ENCODE data around the gene ZNF385D.

ZNF385D gene, protein sequence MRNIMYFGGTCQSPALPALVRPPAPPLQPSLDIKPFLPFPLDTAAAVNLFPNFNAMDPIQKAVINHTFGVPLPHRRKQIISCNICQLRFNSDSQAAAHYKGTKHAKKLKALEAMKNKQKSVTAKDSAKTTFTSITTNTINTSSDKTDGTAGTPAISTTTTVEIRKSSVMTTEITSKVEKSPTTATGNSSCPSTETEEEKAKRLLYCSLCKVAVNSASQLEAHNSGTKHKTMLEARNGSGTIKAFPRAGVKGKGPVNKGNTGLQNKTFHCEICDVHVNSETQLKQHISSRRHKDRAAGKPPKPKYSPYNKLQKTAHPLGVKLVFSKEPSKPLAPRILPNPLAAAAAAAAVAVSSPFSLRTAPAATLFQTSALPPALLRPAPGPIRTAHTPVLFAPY

DNA sequence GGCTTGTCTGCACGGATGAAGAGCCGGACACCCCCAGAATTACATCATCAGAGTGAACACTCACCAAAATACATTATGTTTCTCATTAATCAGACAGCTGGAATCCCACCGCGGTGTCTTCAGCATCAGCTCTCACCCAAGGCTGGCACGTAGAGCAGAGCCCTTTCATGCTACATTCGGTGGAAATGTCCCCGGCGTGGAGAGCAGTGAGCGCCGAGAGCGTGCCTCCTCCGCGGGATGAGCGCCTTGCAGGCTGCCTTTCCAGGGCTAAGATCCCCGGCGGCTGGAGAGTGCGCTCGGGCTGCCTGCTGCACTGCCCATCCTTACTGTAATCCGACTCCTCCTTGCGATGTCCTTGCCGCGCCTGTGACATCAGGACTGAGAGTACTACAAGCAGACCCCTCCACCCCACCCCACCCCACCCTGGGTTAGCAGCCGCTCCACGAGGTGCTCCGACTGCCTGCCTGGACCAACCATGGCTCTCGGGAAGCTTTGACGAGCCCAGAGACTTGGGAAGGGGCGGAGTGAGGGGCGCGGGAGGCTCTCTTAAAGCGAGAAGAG, at the start of gene ZNF385D:
TSS of gene ZNF385D (minus strand) at position 380 of the 561 bp plus-strand sequence. CDS start at position 86, 294 bp downstream.
- DNase-seq (ENCODE audit: low read depth in 1 of 2, low spot score in 1 of 2), result no peak

DNA sequence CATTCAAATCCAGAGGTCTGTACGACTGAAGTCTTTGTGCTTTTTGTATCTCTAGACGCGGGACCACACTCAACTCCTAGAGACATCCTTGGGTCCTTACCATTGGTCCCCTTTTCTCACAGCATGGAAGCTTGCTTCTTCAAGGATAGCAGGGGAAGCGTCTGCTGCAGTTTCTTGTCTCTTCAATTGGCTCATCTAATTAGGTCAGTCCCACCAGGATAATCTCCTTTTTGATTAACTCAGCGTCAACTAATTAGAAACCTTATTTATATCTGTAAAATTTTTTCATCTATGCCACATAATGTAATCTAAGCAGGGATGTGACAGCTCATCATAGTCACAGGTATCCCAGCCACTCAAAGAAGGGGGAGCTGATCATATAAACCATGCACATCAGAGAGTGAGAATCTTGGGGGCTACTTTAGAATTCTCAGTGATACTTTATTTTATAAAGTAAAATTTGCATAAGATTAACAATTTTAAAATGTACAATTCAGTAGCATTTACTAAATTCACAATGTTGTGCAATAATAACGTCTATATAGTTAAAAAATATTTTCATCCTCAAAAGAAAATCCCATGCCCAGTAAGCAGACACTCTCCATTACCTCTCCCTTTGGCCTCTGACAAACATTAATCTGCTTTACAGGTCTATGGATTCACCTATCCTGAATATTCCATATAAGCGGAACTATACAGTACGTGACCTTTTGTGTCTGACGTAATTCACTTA, 47.5 kb upstream of the ZNF385D start:
- DNase-seq (ENCODE audit: low read depth in 1 of 2, low spot score in 1 of 2), result no peak

DNA sequence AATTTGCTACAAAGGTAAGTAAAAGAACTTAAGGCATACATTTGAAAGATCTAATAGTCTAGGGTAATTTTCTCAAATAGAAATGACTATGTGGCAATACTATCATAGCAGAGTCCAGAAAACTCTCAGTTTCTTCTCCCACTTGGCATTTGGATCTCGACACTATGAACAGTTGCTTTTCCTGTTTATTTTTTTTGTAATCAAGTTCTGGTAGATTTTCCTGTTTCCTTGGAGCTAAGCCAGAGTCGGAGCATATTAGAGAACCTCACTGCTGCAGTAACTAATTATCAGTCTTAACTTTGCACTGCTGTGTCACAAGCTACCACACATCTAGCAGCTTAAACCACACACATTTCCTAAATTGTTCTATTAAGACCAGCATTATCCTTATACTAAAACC, 44.9 kb upstream of the ZNF385D start:
- DNase-seq (ENCODE audit: low read depth in 1 of 2, low spot score in 1 of 2), result no peak

DNA sequence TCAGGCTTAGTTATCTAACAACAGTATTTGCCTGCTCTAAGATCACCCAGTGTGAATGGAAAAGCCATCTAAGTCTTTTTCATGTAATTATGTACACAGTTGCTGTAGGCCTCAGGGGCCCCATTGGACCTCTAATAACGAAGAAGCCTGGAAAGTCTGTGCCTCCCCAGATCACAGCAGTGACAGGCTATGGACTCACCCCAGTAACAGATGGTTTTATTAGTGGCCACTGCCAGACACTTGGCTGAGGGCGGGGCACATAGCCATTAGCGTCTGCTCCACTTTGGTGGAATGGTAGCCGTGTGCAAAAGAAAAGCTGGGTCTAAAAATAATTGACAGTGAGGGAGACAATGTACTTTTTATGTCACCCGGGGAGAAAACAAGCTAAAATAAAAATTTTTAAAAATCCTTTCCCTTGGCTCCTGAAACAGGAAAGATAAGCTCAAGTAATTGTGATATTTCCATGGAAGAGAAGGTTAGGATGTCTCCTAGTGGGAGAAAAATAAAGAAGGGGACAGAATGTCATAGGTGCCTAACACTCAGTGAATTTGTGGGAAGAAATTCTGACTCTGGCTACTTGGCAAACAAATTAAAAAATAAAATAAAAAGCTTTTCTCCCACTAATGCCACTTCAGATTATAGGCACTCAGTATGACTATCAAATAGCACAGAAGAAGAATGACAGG, 44.3 kb upstream of the ZNF385D start:
- no peak for DNase-seq (ENCODE audit: low read depth in 1 of 2, low spot score in 1 of 2)

DNA sequence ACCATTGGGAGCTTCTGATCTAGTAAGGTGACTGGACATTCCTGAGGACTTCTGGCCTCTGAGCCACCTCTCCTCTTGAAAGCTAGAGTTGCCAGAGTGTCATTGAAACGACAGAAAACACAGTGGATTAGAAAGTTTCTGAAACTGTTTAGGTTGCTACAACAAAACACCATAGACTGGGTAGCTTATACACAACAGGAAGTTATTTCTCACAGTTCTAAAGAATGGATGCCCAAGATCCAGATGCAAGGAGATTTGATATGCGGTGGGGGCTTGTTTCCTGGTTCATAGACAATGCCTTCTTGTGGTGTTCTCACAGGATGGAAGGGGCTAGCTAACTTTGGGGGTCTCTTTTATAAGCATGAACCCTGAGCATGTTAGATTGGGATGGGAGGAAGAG, 43.3 kb upstream of the ZNF385D start:
- DNase-seq (ENCODE audit: low read depth in 1 of 2, low spot score in 1 of 2), result no peak

DNA sequence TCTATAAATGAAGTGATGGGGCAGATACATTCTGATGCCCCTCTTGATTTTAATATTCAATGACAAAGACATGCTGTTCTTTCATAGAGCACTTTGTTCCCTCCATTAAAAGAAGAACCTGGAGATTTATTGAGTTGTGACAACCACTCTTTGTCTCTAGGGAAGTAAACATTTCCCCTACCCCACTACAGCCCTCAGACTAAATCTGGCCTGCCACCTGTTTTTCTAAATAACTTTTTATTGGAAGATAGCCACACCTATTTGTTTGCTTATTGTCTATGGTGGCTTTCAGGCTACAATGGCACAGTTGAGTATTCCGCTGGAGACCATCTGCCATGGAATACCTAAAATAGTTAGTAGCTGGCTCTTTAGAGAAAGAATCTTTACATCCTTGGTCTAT, 41.2 kb upstream of the ZNF385D start:
- no peak for DNase-seq (ENCODE audit: low read depth in 1 of 2, low spot score in 1 of 2)

DNA sequence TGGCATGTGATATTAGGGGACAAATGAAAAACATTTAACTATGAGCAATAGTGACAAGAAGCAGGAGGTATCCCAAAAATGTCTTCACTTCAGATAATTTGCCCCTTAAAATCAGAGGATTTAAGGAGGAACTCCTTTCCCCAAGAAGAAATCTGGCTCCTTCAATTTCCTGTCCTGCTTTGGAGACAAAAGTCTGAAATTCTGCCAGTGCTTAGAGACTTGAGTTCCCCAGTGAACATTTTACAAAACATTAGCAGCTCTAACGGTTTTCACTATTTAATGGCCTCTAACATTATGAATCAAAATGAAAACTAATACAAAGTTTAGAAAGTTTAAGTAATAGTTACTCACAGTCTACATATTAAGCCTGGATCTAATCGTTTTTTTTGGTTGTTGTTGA, 40.3 kb upstream of the ZNF385D start:
- DNase-seq (ENCODE audit: low read depth in 1 of 2, low spot score in 1 of 2), result no peak

DNA sequence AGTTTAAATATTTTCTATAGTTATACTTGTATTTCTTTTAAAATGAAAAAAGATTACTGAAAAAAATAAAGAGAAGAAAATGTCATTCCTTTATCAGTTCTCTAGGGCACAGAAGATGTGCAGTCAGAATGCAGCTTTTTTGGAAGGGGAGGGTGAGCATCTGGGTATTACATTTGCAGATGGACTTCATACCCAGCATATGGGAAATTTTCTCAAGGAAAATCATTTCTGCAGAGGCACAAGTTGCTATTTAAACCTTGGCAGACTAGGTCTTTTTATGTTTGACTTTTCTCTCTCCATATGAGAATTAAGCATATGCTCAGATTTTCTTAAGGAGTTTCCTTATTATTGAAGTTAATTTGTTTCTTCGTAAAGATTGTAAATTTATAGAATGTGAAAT, 39.5 kb upstream of the ZNF385D start:
- DNase-seq (ENCODE audit: low read depth in 1 of 2, low spot score in 1 of 2), result no peak

DNA sequence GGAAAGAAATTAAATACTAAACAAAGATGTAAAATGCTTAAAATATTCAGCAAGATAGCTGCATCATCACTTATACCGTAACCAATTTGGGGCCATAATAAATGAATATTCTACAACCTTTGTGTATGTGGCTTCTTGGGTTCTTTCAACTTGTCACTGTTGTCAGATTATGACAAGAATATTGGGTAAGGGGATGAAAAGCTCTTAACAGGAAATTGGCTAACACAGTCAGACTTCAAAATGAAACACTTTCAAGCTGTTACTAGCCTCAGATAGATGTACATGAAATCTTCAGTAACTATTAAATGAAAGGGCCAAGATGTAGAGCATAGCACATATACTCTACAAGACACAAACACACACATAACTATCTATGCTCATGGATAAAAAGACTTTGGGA, 38.7 kb upstream of the ZNF385D start:
- DNase-seq (ENCODE audit: low read depth in 1 of 2, low spot score in 1 of 2), result no peak

DNA sequence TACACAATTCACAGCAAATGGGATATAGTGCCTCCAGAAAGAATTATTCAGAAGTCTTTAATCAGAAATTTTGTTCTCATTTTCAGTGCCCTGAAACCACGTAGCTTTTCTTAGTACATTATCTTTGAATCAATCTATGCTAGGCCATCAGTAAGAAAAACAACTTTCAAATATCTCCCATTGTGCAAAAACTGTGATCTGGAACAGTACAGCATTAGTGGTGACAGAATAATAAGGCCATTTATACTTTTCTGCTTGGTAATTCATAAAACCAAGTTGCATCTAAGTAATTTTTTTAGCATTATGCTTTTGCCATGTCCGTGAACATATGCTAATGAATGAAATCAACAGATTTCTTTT, 35.4 kb upstream of the ZNF385D start:
- no peak for DNase-seq (ENCODE audit: low read depth in 1 of 2, low spot score in 1 of 2)

DNA sequence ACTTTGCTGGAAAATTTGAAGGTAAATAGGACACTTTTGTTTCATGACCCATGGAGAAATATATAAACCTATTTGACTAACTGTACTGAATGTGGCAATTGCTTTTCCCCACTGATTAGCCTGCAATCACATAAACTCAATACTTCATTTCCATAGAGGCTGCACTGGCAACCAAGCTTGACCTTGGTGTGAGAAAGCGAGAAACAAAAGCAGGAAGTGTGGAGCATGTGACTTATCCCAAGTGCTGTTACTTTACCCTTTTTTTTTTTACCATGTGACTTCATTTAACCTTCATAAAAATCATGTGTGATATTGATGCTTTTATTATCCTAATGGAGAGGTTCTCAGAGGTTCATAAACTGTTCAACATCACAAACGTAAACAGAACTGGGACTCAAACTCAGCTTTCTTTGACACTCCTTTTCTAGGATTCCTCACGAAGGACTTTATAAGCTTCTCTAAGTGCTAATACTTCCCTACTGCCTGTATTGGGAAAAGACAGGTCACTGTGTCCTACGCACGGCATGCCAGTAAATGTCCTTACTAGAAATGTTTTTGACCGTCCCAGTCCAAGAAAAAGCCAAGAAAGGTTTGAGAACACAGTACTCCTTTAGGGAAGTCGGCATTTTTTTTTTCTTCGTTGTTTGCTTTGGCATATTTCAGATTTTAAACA, 34.9 kb upstream of the ZNF385D start:
- no peak for DNase-seq (ENCODE audit: low read depth in 1 of 2, low spot score in 1 of 2)

DNA sequence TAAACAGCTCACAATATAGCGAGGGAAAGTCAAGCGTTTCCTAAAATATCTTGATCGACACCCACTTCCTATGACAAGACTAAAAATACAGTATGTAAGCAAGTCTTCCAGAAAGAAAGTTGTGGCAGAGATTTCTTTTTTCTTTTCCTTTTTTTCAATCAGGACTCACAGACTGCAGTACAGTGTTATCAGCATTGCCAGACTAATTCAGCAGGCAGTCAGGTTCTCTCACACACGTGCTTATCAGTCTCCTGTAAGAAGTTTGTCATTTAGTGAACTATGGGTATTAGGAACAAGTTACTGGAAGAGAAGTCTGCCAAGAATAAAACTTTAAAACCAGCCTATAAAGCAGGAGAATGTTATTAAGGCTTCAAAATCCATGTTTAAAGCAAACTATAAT, 32.8 kb upstream of the ZNF385D start:
- no peak for DNase-seq (ENCODE audit: low read depth in 1 of 2, low spot score in 1 of 2)

DNA sequence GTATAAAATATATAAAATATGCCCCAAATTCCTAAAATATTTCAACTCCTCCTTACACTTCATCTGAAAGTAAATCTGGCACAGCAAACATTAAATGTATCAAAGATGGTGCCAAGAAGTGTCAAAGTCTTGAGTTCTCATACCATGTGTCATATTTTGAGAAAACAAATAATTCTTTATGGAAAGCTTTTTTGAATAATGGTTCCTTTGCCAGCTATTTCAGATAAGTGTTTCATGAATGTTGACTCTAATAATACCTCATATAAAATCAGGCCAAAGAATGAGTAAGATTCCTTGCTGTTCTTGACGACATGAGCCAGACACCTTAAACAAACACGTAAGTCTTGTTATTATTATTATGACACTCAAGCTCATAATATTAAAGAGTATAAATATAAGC, 30.3 kb upstream of the ZNF385D start:
- DNase-seq (ENCODE audit: low read depth in 1 of 2, low spot score in 1 of 2), result no peak

DNA sequence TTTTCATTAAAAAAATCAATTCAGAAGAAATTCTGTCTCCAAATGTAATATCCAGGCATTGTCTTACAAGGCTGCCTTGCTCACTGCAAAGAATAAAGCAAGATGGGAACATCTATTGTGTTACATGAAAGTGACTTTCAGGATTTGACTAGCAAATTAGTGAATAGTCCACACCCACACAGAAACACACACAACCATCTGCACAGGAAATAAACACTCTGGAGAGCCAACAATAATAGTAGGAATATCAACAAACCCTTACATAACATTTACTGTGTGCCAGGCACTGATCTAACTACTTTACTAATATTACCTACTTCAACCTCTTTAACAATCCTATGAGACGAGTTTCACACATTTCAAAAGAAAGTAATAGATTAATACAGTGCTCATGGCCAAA, 28.9 kb upstream of the ZNF385D start:
- no peak for DNase-seq (ENCODE audit: low read depth in 1 of 2, low spot score in 1 of 2)

DNA sequence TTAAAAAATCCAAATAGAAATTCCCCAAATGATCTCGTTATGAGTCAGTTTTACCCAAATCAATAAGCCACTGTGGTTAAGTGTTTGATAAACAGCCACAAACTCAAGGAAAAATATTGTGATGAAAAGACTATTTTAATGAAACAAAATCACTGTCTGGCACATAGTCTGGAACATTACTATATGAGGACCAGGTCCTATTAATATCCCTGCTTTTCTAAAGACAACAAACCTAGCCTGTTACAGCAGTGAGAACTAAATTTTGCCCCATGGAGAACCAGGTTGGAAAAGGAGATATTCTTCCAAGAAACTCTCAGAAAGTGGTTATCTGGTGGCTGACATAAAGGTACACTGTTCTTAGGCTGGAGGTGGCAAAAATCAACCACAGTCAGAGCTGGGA, 27.7 kb upstream of the ZNF385D start:
- DNase-seq (ENCODE audit: low read depth in 1 of 2, low spot score in 1 of 2), result no peak

DNA sequence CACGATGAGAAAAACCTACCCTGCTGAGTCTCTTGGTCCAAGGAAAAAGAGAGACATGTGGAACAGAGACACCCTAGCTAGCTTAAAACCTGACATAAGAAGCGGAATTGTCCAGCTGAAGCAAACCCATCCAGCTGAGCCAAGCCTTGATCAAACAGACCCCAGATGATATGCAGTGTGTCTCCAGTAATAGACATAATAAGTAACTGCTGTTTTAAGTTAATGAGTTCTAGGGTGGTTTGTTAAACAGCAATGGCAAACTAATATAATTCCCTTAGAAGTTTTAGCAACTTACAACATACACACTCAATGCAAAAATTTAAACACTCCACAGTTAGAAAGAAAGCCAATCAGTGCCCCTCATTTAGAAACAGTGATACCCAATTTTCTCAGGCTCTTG, 26.8 kb upstream of the ZNF385D start:
- no peak for DNase-seq (ENCODE audit: low read depth in 1 of 2, low spot score in 1 of 2)

DNA sequence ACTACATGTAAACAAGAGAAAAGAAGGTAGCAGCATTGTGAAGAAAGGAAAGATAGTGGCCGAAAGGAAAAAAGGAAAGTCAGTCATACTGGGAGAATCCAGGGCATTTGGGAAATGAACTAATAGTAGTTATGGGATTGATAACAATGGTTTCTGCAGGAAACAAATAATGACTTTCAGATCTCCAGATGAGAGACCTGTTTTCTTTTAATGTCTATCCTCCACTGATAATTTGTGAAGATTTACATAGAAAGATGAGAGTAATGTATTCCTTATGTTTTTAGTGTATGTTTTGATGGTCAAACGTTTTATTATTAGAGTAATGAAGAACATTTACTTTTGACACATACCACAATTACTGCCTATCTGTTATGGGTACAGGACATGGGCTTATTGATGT, 15.0 kb upstream of the ZNF385D start:
- DNase-seq (ENCODE audit: low read depth in 1 of 2, low spot score in 1 of 2), result no peak

DNA sequence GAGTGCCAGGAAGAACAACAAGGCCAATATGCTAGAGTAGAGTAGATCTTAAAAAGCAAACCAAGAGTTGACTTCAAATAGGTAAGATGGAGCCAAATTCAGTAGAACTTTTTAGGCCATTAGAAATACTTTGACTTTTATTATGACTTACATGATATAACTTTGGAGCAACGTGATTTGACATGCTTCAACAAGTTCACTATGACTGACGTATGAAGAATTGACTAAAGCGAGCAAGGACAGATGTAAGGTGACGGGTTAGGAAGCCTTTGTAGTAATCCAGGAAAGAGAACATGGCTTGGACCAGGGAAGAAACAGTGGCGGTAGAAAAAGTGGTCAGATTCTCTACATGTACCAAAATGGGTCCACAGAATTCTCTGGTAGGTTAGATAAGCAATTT, 4.9 kb upstream of the ZNF385D start:
- DNase-seq (ENCODE audit: low read depth in 1 of 2, low spot score in 1 of 2), result no peak

DNA sequence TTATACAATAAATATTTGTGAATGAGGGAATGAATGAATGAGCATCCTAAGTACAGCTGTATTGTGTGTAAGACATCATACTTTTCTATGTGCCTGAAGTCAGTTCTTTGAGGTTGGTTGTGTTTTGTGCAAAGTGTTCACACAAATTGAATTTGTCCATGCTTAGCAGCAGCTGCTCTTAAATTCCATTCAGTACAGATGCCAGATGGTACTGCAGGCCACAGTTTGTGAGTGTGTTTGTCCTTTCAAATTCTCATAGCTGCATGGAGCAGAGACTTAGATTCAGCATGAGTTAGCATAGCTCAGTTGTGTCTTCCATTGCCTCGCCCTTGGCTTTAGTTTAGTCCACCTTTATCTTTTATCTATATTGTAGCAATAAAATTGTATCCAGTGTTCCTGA, 3.8 kb upstream of the ZNF385D start:
- no peak for DNase-seq (ENCODE audit: low read depth in 1 of 2, low spot score in 1 of 2)

DNA sequence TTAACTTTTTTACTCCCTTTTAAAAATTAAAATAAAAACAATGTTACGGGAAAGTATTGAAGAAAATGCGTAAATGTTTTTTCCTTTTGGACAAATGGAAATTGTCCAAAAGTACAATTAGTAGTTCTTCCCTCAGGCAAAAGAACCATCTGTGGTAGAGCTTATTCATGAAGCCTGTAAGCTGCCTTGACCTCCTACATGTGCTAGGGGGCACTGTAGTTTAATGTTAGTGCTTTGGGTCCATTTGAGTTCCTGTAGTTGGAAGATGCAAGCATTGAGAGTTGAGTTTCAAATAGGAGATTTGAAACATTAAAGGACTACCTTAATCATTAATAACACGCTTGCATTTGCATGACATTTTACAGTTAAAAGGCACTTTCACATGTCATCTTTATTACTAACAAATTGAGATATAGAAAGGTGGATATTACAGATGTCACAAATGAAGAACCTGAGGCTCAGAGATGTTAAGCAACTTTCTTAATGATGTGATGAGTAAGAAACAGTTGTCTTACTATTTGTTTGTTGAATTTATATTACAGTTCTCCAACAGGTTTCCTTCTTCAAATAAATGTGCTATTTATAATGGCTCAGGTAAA, 1.8 kb upstream of the ZNF385D start:
- DNase-seq (ENCODE audit: low read depth in 1 of 2, low spot score in 1 of 2), result no peak

DNA sequence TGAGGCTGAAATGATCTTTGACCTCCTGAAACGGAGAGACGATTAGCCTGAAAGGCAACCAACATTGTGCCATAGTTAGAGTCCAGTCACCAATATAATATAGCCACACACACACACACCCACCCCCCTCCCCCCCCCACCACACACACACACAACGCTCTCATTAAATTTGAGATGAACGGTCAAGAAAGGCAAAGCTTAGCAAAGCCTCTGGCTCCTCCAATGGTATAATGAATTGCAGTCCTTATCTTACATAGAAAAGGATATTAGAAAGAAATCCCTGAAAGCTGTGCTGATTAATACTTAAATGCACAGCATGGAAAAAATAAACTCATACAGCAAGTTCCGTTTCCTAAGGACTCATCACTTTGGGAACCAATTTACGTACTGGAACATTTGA, 876 bp upstream of the ZNF385D start:
- no peak for DNase-seq (ENCODE audit: low read depth in 1 of 2, low spot score in 1 of 2)

Data from activated CD4-positive, alpha-beta T cell treated with anti-CD3 and anti-CD28 coated beads, Interleukin-2, amount 50 U/mL, for 24 hours (primary cell).